Iris pigment epithelial cell (primary cell): ENCODE data around the gene SEM1.
"Not testable (repeated sequence)": the region's sequence is repeated elsewhere in the genome, so short reads cannot be mapped to it uniquely, and the experiment has no call there.

Experiments used
- DNase-seq: peaks from one replicate; pipeline ENCODE4 v3.0.0-alpha.2; 2011; ENCODE audit warnings: low read depth

Gene SEM1

DNA sequence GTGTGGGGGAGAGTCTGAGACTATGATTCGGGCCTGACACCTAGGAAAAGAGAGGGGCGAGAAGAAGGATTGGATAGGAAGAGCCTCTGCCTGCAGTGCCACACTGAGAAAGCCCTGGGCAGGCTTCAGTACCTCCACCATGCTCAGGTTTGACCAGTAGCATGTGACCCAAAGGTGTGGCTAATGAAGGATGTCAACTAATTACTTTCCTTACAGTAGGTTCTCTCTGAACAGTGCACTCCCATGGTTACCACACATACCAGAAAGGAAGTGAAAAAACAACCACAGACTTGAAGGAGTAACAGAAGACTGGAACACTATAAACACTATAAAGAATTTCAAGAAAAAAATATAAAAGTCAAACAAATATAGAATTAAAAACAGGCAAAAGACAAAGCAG is 46.2 kb downstream of the SEM1 start:
- DNase-seq = no peak

GRCh38 chr7:96662151-96662550 is 47.5 kb downstream of the SEM1 start:
- DNase-seq = not testable (repeated sequence)

GRCh38 chr7:96658022-96658412 is 51.6 kb downstream of the SEM1 start:
- no peak for DNase-seq

- DNase-seq = no peak
These were observed 52.2 kb downstream of the SEM1 start for GRCh38 chr7:96657347-96658021.

- DNase-seq = no peak
These were observed 53.7 kb downstream of the SEM1 start for GRCh38 chr7:96655956-96656355.

DNA sequence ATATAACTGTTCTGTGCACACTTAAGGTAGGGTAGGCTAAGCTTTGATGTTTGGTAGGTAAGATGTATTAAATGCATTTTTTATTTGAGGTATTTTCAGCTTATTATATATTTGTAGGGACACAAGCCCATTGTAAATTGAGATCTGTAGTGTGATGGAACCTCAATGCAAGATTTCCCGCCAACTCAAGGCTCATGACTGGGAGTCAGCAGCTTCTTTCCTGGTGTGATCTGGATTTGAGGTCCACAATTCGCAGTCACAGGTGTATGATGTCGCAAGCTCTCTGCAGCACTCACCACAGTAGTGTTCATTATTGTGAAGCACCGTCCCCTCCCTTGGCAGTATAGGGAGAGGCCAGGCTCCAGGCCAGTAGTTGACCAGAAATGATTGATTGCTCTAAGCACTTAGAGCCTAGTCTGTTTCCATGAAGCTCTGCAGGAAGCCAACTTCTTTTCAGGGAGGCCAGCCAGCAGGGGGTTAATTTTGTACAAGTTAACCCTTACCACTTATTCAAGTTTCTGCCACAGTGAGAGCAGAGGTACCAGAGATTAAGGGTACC is 54.9 kb downstream of the SEM1 start:
- no peak for DNase-seq

GRCh38 chr7:96649981-96650380 is 59.7 kb downstream of the SEM1 start:
- DNase-seq = no peak

DNA sequence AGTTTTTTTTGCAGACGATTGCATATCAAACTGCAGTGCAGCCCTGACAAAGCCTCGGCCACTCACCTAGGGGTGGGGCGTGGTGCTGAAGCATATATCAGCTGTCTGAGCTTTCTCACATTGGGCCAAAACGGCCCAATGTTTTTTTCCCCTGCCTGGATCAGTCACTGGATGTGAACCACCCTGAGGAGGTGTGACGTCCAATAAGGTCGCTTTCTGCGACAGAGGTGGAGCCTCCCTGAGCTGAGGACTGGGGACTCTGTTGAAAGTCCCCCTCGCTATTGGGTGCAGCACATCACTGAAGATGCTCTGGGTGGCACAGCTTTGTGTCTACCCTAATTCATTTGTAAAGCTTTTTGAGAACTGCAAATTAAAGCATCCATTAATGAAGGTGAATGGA is 60.9 kb downstream of the SEM1 start:
- DNase-seq = no peak

DNA sequence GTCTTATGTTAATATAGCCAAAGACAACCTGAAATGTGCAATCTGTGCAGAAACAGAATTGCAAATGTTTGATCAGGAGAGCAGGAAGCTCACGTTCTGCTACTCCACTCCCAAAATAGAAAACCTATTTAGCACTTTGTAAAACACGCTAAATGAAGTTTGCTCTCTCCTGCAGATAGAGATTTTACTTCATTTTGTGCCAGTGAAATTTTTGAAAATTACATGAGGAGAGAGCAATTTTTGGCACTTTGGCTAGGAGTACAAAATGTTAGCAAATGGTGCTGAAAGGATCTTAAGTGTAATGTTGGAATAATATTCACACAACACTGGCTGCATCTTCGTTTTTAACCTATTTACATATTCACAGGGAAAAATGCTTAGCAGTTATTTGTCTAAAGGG is 61.9 kb downstream of the SEM1 start:
- DNase-seq = no peak

DNA sequence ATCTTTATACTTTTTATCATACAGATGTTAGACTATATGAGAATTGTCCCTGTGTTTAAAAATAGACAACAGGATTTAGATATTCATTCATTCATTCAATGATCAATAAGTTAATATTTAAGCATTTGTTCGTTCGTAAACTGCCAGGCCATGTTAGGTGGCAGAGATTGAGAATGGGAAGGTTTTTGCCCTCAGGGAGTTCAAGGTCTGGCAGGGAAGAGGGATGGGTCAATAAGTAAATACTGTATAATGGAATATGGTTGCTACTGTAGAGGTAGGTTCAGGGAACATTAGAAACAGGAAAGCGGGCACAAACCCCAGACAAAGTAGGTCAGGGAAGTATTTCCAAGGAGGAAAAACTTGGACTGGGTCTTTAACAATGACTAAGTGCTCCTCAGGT is 64.6 kb downstream of the SEM1 start:
- no peak for DNase-seq

DNA sequence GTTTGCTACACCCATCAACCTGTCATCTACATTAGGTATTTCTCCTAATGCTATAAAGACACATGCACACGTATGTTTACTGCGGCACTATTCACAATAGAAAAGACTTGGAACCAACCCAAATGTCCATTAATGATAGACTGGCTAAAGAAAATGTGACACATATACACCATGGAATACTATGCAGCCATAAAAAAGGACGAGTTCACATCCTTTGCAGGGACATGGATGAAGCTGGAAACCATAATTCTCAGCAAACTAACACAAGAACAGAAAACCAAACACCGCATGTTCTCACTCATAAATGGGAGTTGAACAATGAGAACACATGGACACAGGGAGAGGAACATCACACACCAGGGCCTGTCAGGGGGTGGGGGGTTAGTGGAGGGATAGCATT is 66.2 kb downstream of the SEM1 start:
- not testable (repeated sequence) for DNase-seq

DNA sequence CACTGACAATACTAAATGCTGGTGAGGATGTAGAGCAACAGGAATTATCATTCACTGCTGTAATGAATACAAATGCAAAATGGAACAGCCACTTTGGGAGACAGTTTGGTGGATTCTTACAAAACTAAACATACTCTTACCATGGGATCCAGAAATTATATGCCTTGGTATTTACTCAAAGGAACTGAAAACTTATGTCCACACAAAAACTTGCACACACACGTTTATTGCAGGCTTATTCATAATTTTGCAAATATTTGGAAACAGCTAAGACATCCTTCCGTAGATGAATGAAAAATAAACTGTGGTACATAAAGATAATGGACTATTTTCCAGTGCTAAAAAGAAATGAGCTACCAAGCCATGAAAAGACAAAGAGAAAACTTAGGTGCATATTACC is 69.6 kb downstream of the SEM1 start:
- DNase-seq = no peak
